Calu3 (cell line): Measurements from ENCODE around the gene HMMR. TPM values are rescaled to one million over a fixed set of nuclear protein-coding genes. Genes with fewer than 3 reads are reported as not detected.

Source experiments
- BruUV-seq: library from RNA; stranded (reverse); fragments of 400-500 nt; replicated peaks from 2 replicates; lab custom pipeline; 2021; lab: Mats Ljungman, UMichigan
- CTCF ChIA-PET: fragments of 300-600 bp; sonication (Branson Sonifier 250); formaldehyde crosslinking; loops from one replicate; lab custom pipeline; 2022; ENCODE audit warnings: antibody characterized with exemption; lab: Charles Lee
- DNase-seq: peaks from one replicate; pipeline ENCODE4 v3.0.0; 2022
- H3K27ac Mint-ChIP-seq: one replicate; pipeline ENCODE4 v1.8.0; 2022; ENCODE audit warnings: mixed read lengths; ENCODE audit not compliant: unreplicated experiment
- H3K27me3 Mint-ChIP-seq: one replicate; pipeline ENCODE4 v1.8.0; 2022; ENCODE audit warnings: mixed read lengths; ENCODE audit not compliant: unreplicated experiment
- H3K36me3 Mint-ChIP-seq: one replicate; pipeline ENCODE4 v1.8.0; 2022; ENCODE audit warnings: mild to moderate bottlenecking, moderate library complexity, mixed read lengths; ENCODE audit not compliant: insufficient read depth, unreplicated experiment
- H3K4me1 Mint-ChIP-seq: one replicate; pipeline ENCODE4 v1.8.0; 2022; ENCODE audit warnings: mild to moderate bottlenecking, low read depth, mixed read lengths; ENCODE audit not compliant: unreplicated experiment
- H3K4me3 Mint-ChIP-seq: one replicate; pipeline ENCODE4 v1.8.0; 2022; ENCODE audit warnings: mild to moderate bottlenecking, low read depth, moderate library complexity, mixed read lengths; ENCODE audit not compliant: unreplicated experiment
- H3K9me3 Mint-ChIP-seq: one replicate; pipeline ENCODE4 v1.8.0; 2022; ENCODE audit warnings: low read depth, mixed read lengths; ENCODE audit not compliant: unreplicated experiment
- CTCF ChIP-seq: fragments of 200-600 bp; IDR thresholded peaks from one replicate; pipeline ENCODE4 v1.8.0; 2022; ENCODE audit warnings: antibody characterized with exemption; ENCODE audit not compliant: unreplicated experiment
- intact Hi-C: fragments of 100-400 bp; cut with micrococcal nuclease; formaldehyde crosslinking; loops from one replicate; pipeline ENCODE4 v1.10.0; 2022; ENCODE audit not compliant: unreplicated experiment
- total RNA-seq: library from RNA; stranded (reverse); gene quantifications from 2 replicates; pipeline ENCODE4 v1.2.3, GENCODE V29; 2022

Gene HMMR
- total RNA-seq, 1 experiment from 2014 or later = 54.3 TPM

GRCh38 chr5:163509291-163509951, 49.0 kb downstream of the HMMR start:
- Mint-ChIP-seq H3K9me3 (no peaks in the 10 kb centered on the region), H3K27me3 (no peaks in the 10 kb centered on the region), H3K27ac (peak overlapping the region; percentile 81), H3K4me3 (peak overlapping the region; percentile 98), H3K36me3 (peaks cover 48% of the 10 kb centered on the region), H3K4me1 (peaks cover 21% of the 10 kb centered on the region)
- CTCF ChIA-PET = no interaction called here
- peak; percentile 26 for DNase-seq
- intact Hi-C loops = no loop called here
- BruUV-seq = no TSS peak
- TF ChIP-seq CTCF = no peak

- CTCF ChIA-PET = no interaction called here
- peaks cover 39% of the 10 kb centered on the region for H3K36me3 Mint-ChIP-seq
- H3K27me3 Mint-ChIP-seq = no peaks in the 10 kb centered on the region
- peaks cover 20% of the 10 kb centered on the region for H3K4me1 Mint-ChIP-seq
- no peak overlapping the region for H3K27ac Mint-ChIP-seq
- no peak for TF ChIP-seq CTCF
- DNase-seq = no peak
- intact Hi-C loops = no loop called here
- no TSS peak for BruUV-seq
- no peaks in the 10 kb centered on the region for H3K9me3 Mint-ChIP-seq
- no peak overlapping the region for H3K4me3 Mint-ChIP-seq
Observed at GRCh38 chr5:163512526-163512925, 52.1 kb downstream of the HMMR start.

- no peak for TF ChIP-seq CTCF
- no peak overlapping the region for H3K4me3 Mint-ChIP-seq
- intact Hi-C loops = no loop called here
- BruUV-seq = no TSS peak
- no peaks in the 10 kb centered on the region for H3K4me1 Mint-ChIP-seq
- peaks cover 5% of the 10 kb centered on the region for H3K36me3 Mint-ChIP-seq
- H3K27ac Mint-ChIP-seq = no peak overlapping the region
- H3K9me3 Mint-ChIP-seq = no peaks in the 10 kb centered on the region
- DNase-seq = no peak
- no peaks in the 10 kb centered on the region for H3K27me3 Mint-ChIP-seq
- CTCF ChIA-PET = no interaction called here
Observed at GRCh38 chr5:163525096-163525495, 64.7 kb downstream of the HMMR start.

GRCh38 chr5:163529698-163530097, 69.3 kb downstream of the HMMR start:
- no peak for DNase-seq
- Mint-ChIP-seq H3K4me3 (no peak overlapping the region), H3K27ac (no peak overlapping the region), H3K36me3 (no peaks in the 10 kb centered on the region), H3K9me3 (no peaks in the 10 kb centered on the region), H3K27me3 (no peaks in the 10 kb centered on the region), H3K4me1 (no peaks in the 10 kb centered on the region)
- intact Hi-C loops = no loop called here
- CTCF ChIA-PET = no interaction called here
- BruUV-seq = no TSS peak
- TF ChIP-seq CTCF = no peak
